ENCODE results near the gene KRTAP13-2. TPM values are rescaled to one million over a fixed set of nuclear protein-coding genes. Genes with fewer than 3 reads are reported as not detected.

KRTAP13-2 gene
- total and polyA plus RNA-seq, 2 experiments from 2014 or later = not detected

DNA sequence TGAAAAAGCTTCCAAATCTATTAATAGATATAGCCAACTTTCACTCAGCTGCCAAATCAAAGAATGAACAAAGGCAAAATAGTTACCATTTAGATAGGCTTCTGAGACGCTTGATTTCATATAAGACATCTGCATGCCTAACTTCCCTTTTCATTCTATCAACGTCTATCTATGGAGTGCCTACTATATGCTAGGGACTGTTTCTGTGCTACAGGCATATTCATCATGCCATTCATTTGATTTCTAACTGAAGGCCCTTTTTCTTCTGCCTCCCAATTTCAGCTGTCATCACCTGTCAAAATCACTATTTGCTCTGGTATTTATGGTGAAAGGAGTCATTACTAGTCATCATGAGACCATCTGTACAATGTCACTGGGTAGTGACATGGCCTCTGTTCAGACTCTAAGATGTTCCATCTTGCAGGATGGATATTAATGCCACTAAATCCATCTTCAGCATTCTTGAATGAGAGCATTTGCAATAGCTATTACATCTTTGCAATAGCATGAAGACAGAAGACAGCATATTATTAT, 19.5 kb upstream of the KRTAP13-2 start:
- no peak for DNase-seq (ENCODE audit: low spot score)
- Histone ChIP-seq H4K20me1 (ENCODE audit: insufficient read depth, poor library complexity, severe bottlenecking) (no peaks in the 10 kb centered on the region), H3K4me3 (no peak overlapping the region), H3K4me2 (no peak overlapping the region), H3K36me3 (replicated peaks; ENCODE audit: insufficient read depth, low read depth) (no peaks in the 10 kb centered on the region), H3K9me3 (ENCODE audit: low read depth) (no peaks in the 10 kb centered on the region), H3K27ac (no peak overlapping the region), H3K4me1 (ENCODE audit: insufficient read depth) (no peaks in the 10 kb centered on the region), H3K79me2 (no peaks in the 10 kb centered on the region), H3K27me3 (no peaks in the 10 kb centered on the region), H2AFZ (no peak overlapping the region), H3K9me2 (replicated peaks; ENCODE audit: insufficient read depth) (no peaks in the 10 kb centered on the region)
- TF ChIP-seq, protein P1, sequence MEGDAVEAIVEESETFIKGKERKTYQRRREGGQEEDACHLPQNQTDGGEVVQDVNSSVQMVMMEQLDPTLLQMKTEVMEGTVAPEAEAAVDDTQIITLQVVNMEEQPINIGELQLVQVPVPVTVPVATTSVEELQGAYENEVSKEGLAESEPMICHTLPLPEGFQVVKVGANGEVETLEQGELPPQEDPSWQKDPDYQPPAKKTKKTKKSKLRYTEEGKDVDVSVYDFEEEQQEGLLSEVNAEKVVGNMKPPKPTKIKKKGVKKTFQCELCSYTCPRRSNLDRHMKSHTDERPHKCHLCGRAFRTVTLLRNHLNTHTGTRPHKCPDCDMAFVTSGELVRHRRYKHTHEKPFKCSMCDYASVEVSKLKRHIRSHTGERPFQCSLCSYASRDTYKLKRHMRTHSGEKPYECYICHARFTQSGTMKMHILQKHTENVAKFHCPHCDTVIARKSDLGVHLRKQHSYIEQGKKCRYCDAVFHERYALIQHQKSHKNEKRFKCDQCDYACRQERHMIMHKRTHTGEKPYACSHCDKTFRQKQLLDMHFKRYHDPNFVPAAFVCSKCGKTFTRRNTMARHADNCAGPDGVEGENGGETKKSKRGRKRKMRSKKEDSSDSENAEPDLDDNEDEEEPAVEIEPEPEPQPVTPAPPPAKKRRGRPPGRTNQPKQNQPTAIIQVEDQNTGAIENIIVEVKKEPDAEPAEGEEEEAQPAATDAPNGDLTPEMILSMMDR (IDR thresholded peaks at IDR 0.05; ENCODE audit: poor library complexity) = no peak
- TF ChIP-seq EZH2phosphoT487 (IDR thresholded peaks at IDR 0.05; ENCODE audit: low read depth, severe bottlenecking, unreplicated experiment) (no peak), EZH2 (IDR thresholded peaks at IDR 0.05; ENCODE audit: borderline replicate concordance) (no peak)
- WGBS (ENCODE audit: low lambda C conversion rate, missing lambda C conversion rate) = 75% methylated on average over 2 of the region's 2 CpGs

- Histone ChIP-seq H3K36me3 (replicated peaks; ENCODE audit: insufficient read depth, low read depth) (no peaks in the 10 kb centered on the region), H3K79me2 (no peaks in the 10 kb centered on the region), H3K4me3 (no peak overlapping the region), H3K9me2 (replicated peaks; ENCODE audit: insufficient read depth) (no peaks in the 10 kb centered on the region), H3K9me3 (ENCODE audit: low read depth) (no peaks in the 10 kb centered on the region), H3K4me1 (ENCODE audit: insufficient read depth) (no peaks in the 10 kb centered on the region), H3K4me2 (no peak overlapping the region), H3K27me3 (no peaks in the 10 kb centered on the region), H3K27ac (no peak overlapping the region), H4K20me1 (ENCODE audit: insufficient read depth, poor library complexity, severe bottlenecking) (no peaks in the 10 kb centered on the region), H2AFZ (no peak overlapping the region)
- DNase-seq (ENCODE audit: low spot score) = no peak
- 67% methylated on average over 1 of the region's 1 CpG for WGBS (ENCODE audit: low lambda C conversion rate, missing lambda C conversion rate)
- TF ChIP-seq, protein P1 (IDR thresholded peaks at IDR 0.05; ENCODE audit: poor library complexity) = no peak
- TF ChIP-seq EZH2phosphoT487 (IDR thresholded peaks at IDR 0.05; ENCODE audit: low read depth, severe bottlenecking, unreplicated experiment) (no peak), EZH2 (IDR thresholded peaks at IDR 0.05; ENCODE audit: borderline replicate concordance) (no peak)
These were observed 10.1 kb upstream of the KRTAP13-2 start for GRCh38 chr21:30382201-30382600.

- Histone ChIP-seq H4K20me1 (ENCODE audit: insufficient read depth, poor library complexity, severe bottlenecking) (no peaks in the 10 kb centered on the region), H3K4me3 (no peak overlapping the region), H2AFZ (no peak overlapping the region), H3K27ac (no peak overlapping the region), H3K27me3 (no peaks in the 10 kb centered on the region), H3K36me3 (replicated peaks; ENCODE audit: insufficient read depth, low read depth) (no peaks in the 10 kb centered on the region), H3K9me2 (replicated peaks; ENCODE audit: insufficient read depth) (no peaks in the 10 kb centered on the region), H3K4me2 (no peak overlapping the region), H3K4me1 (ENCODE audit: insufficient read depth) (no peaks in the 10 kb centered on the region), H3K79me2 (no peaks in the 10 kb centered on the region), H3K9me3 (ENCODE audit: low read depth) (no peaks in the 10 kb centered on the region)
- TF ChIP-seq, protein P1 (IDR thresholded peaks at IDR 0.05; ENCODE audit: poor library complexity) = no peak
- TF ChIP-seq EZH2phosphoT487 (IDR thresholded peaks at IDR 0.05; ENCODE audit: low read depth, severe bottlenecking, unreplicated experiment) = no peak
- DNase-seq (ENCODE audit: low spot score) = no peak
- 75% methylated on average over 3 of the region's 3 CpGs for WGBS (ENCODE audit: low lambda C conversion rate, missing lambda C conversion rate)
These were observed 16.2 kb downstream of the KRTAP13-2 start for GRCh38 chr21:30355906-30356305.
